H1 (cell line): ENCODE results near the gene LINC01488. TPM values are rescaled to one million over a fixed set of nuclear protein-coding genes. Genes with fewer than 3 reads are reported as not detected.

ENCODE experiments used
- CTCF ChIA-PET: fragments of 300-600 bp; sonication (Branson Sonifier 250); formaldehyde crosslinking; loops from one replicate; lab custom pipeline; 2021; ENCODE audit not compliant: partially characterized antibody; lab: Charles Lee
- POLR2A ChIA-PET: fragments of 300-600 bp; sonication (Branson Sonifier 250); formaldehyde crosslinking; loops from one replicate; lab custom pipeline; 2021; ENCODE audit warnings: inconsistent platforms; ENCODE audit not compliant: partially characterized antibody; lab: Charles Lee
- DNase-seq, 2 experiments: peaks; one replicate each; pipeline versions ENCODE4 v3.0.0 to v3.0.0-alpha.2; 2010 to 2022; ENCODE audit warnings: low spot score in 2 of 2, low read depth in 1 of 2, mixed read lengths in 1 of 2
- FAIRE-seq: peaks from 2 replicates; lab custom pipeline; 2011; peaks lifted over from hg19 to GRCh38; lab: Jason Lieb, UNC
- H2AFZ ChIP-seq: 2 replicates; pipeline ENCODE4 v1.8.1; 2012; ENCODE audit warnings: low read length, inconsistent platforms
- H2AK5ac ChIP-seq: 2 replicates; pipeline ENCODE4 v1.6.1; 2013; ENCODE audit warnings: low read depth, low read length
- H2BK120ac ChIP-seq: replicated peaks from 2 replicates; pipeline ENCODE3; 2013; ENCODE audit warnings: low read depth, low read length, inconsistent platforms
- H2BK12ac ChIP-seq: 2 replicates; pipeline ENCODE4 v1.6.1; 2013; ENCODE audit warnings: low read depth, low read length
- H2BK15ac ChIP-seq: 2 replicates; pipeline ENCODE4 v1.6.1; 2013; ENCODE audit warnings: low read length
- H2BK20ac ChIP-seq: 2 replicates; pipeline ENCODE4 v1.6.1; 2013; ENCODE audit warnings: low read length
- H2BK5ac ChIP-seq: 2 replicates; pipeline ENCODE4 v1.6.1; 2013; ENCODE audit warnings: low read depth, low read length
- H3K14ac ChIP-seq: 2 replicates; pipeline ENCODE4 v1.6.1; 2013; ENCODE audit warnings: inconsistent platforms; ENCODE audit not compliant: insufficient read length
- H3K18ac ChIP-seq: 2 replicates; pipeline ENCODE4 v1.6.1; 2013; ENCODE audit warnings: low read length; ENCODE audit errors: extremely low read depth
- H3K23ac ChIP-seq: 2 replicates; pipeline ENCODE4 v1.6.1; 2013; ENCODE audit warnings: inconsistent platforms; ENCODE audit not compliant: insufficient read length
- H3K23me2 ChIP-seq: 2 replicates; pipeline ENCODE4 v1.6.1; 2013; ENCODE audit warnings: low read depth, low read length
- H3K27ac ChIP-seq: 2 replicates; pipeline ENCODE4 v1.6.1; 2011; ENCODE audit warnings: low read depth, low read length, inconsistent platforms
- H3K27me3 ChIP-seq, 4 experiments: replicated peaks in 1 of 4; 1 replicate in 1 of 4; 2 replicates in 3 of 4; pipeline versions ENCODE4 v1.6.1 to v1.8.1; 2011 to 2013; ENCODE audit warnings: low read length in 3 of 4, mild to moderate bottlenecking in 3 of 4, inconsistent platforms in 2 of 4, mixed read lengths in 2 of 4, moderate library complexity in 1 of 4; ENCODE audit not compliant: control insufficient read depth in 3 of 4, insufficient read depth in 3 of 4; ENCODE audit errors: extremely low read depth in 1 of 4
- H3K36me3 ChIP-seq, 4 experiments: 2 replicates each; pipeline versions ENCODE4 v1.6.1 to v1.8.1; 2011 to 2013; ENCODE audit warnings: mild to moderate bottlenecking in 4 of 4, low read length in 3 of 4, moderate library complexity in 2 of 4, control low read depth in 1 of 4, inconsistent platforms in 1 of 4; ENCODE audit not compliant: insufficient read depth in 4 of 4, control insufficient read depth in 2 of 4
- H3K4ac ChIP-seq: replicated peaks from 2 replicates; pipeline ENCODE3; 2013; ENCODE audit warnings: low read length, low read depth, mixed read lengths, inconsistent platforms; ENCODE audit not compliant: insufficient read length
- H3K4me1 ChIP-seq, 4 experiments: replicated peaks in 1 of 4; 1 replicate in 1 of 4; 2 replicates in 3 of 4; pipeline versions ENCODE4 v1.6.1 to v1.8.1; 2011 to 2013; ENCODE audit warnings: low read length in 3 of 4, inconsistent platforms in 2 of 4, mixed read lengths in 1 of 4; ENCODE audit not compliant: insufficient read depth in 4 of 4, control insufficient read depth in 3 of 4
- H3K4me2 ChIP-seq, 2 experiments: 2 replicates each; pipeline versions ENCODE4 v1.6.1 to v1.8.1; 2011 to 2013; ENCODE audit warnings: low read depth in 2 of 2, low read length in 2 of 2, control low read depth in 1 of 2, inconsistent platforms in 1 of 2, mild to moderate bottlenecking in 1 of 2; ENCODE audit not compliant: insufficient read depth in 1 of 2
- H3K4me3 ChIP-seq, 4 experiments: fragments of 200-600, 300-600 bp in 1 of 4; sonication (generic), shearing (Covaris generic), sonication (Bioruptor Twin) in 1 of 4; 2 replicates each; pipeline versions ENCODE4 v1.5.1 to v1.8.1; 2011 to 2016; ENCODE audit warnings: low read length in 4 of 4, low read depth in 3 of 4, control low read depth in 2 of 4, inconsistent platforms in 2 of 4, mild to moderate bottlenecking in 2 of 4, mixed read lengths in 1 of 4, moderate library complexity in 1 of 4; ENCODE audit not compliant: insufficient read depth in 2 of 4; ENCODE audit errors: extremely low read depth in 1 of 4
- H3K56ac ChIP-seq: replicated peaks from 2 replicates; pipeline ENCODE3; 2013; ENCODE audit warnings: low read depth, mild to moderate bottlenecking, mixed read lengths, low read length, inconsistent platforms; ENCODE audit not compliant: insufficient read length
- H3K79me1 ChIP-seq: 2 replicates; pipeline ENCODE4 v1.6.1; 2013; ENCODE audit warnings: low read depth, low read length, control low read depth
- H3K79me2 ChIP-seq, 2 experiments: 2 replicates each; pipeline versions ENCODE4 v1.6.1 to v1.8.1; 2012 to 2013; ENCODE audit warnings: low read length in 2 of 2, mild to moderate bottlenecking in 2 of 2, inconsistent platforms in 1 of 2; ENCODE audit not compliant: insufficient read depth in 2 of 2, control insufficient read depth in 1 of 2
- H3K9ac ChIP-seq, 4 experiments: replicated peaks in 1 of 4; 1 replicate in 1 of 4; 2 replicates in 3 of 4; pipeline versions ENCODE4 v1.6.1 to v1.8.1; 2011 to 2013; ENCODE audit warnings: low read depth in 3 of 4, low read length in 3 of 4, control low read depth in 2 of 4, mild to moderate bottlenecking in 2 of 4, moderate library complexity in 2 of 4, inconsistent platforms in 1 of 4; ENCODE audit errors: extremely low read depth in 1 of 4
- H3K9me3 ChIP-seq, 2 experiments: 2 replicates each; pipeline versions ENCODE4 v1.6.1 to v1.8.1; 2012 to 2013; ENCODE audit warnings: mild to moderate bottlenecking in 2 of 2, moderate library complexity in 2 of 2, control low read depth in 1 of 2, inconsistent platforms in 1 of 2, low read depth in 1 of 2, low read length in 1 of 2, mixed read lengths in 1 of 2; ENCODE audit not compliant: insufficient read depth in 2 of 2
- H4K20me1 ChIP-seq, 2 experiments: replicated peaks in 1 of 2; 2 replicates each; pipeline versions ENCODE3 to v1.8.1; 2011 to 2013; ENCODE audit warnings: inconsistent platforms in 2 of 2, low read length in 2 of 2, mild to moderate bottlenecking in 1 of 2; ENCODE audit not compliant: insufficient read depth in 2 of 2, control insufficient read depth in 1 of 2
- H4K5ac ChIP-seq: 2 replicates; pipeline ENCODE4 v1.6.1; 2013; ENCODE audit warnings: low read length, low read depth, mixed read lengths, inconsistent platforms; ENCODE audit not compliant: insufficient read length
- H4K8ac ChIP-seq: 2 replicates; pipeline ENCODE4 v1.8.0; 2013; ENCODE audit warnings: mild to moderate bottlenecking, moderate library complexity, low read length, inconsistent platforms; ENCODE audit not compliant: insufficient read depth; ENCODE audit errors: extremely low read depth
- H4K91ac ChIP-seq: replicated peaks from 2 replicates; pipeline ENCODE3; 2013; ENCODE audit warnings: low read length, mixed read lengths, inconsistent platforms; ENCODE audit not compliant: insufficient read length
- ASH2L ChIP-seq: fragments of 200-600, 300-600 bp; sonication (generic); IDR thresholded peaks from one replicate; pipeline ENCODE4 v1.7.1; 2017; ENCODE audit warnings: low read length
- CREB1 ChIP-seq: IDR thresholded peaks from 2 replicates; pipeline ENCODE4 v1.6.1; 2012; ENCODE audit warnings: inconsistent platforms
- E2F6 ChIP-seq: IDR thresholded peaks from 2 replicates; pipeline ENCODE4 v1.6.1; 2012; ENCODE audit warnings: inconsistent platforms
- EGR1 ChIP-seq: IDR thresholded peaks from 2 replicates; pipeline ENCODE4 v1.6.1; 2011; ENCODE audit warnings: low read depth, low read length, borderline replicate concordance
- NRF1 ChIP-seq: IDR thresholded peaks from 2 replicates; pipeline ENCODE4 v1.6.1; 2011; ENCODE audit warnings: mild to moderate bottlenecking, low read depth, low read length, improper control_type of control experiment
- RFX5 ChIP-seq: IDR thresholded peaks from 2 replicates; pipeline ENCODE4 v1.6.1; 2011; ENCODE audit warnings: low read depth, low read length, improper control_type of control experiment, borderline replicate concordance
- RNF2 ChIP-seq: fragments of 200-900, 300-1000 bp; sonication (generic); IDR thresholded peaks from 2 replicates; pipeline ENCODE4 v1.7.1; 2016; ENCODE audit warnings: borderline replicate concordance, low read depth, mild to moderate bottlenecking, antibody characterized with exemption, low read length; ENCODE audit not compliant: poor library complexity, severe bottlenecking; ENCODE audit errors: missing control alignments
- SP1 ChIP-seq: IDR thresholded peaks from 2 replicates; pipeline ENCODE4 v1.6.1; 2011; ENCODE audit warnings: low read depth, low read length
- SRF ChIP-seq: IDR thresholded peaks from 2 replicates; pipeline ENCODE4 v1.6.1; 2011; ENCODE audit warnings: mild to moderate bottlenecking, low read depth, low read length, moderate library complexity
- TCF12 ChIP-seq: IDR thresholded peaks from 2 replicates; pipeline ENCODE4 v1.6.1; 2011; ENCODE audit warnings: low read depth, mild to moderate bottlenecking, low read length
- USF2 ChIP-seq: IDR thresholded peaks from 2 replicates; pipeline ENCODE4 v1.6.1; 2011; ENCODE audit warnings: low read length, improper control_type of control experiment
- WGBS, 2 experiments: shearing (Covaris generic) in 1 of 2; methylation state at CpG; one replicate each; pipeline versions ENCODE4 v1.1.6 to v1.1.7; 2013 to 2015; ENCODE audit warnings: low lambda C conversion rate in 2 of 2, mixed read lengths in 2 of 2, inconsistent platforms in 1 of 2, low coverage in 1 of 2, missing lambda C conversion rate in 1 of 2; ENCODE audit not compliant: insufficient replicate concordance in 2 of 2, insufficient coverage in 1 of 2, insufficient read length in 1 of 2; ENCODE audit errors: extremely low coverage in 1 of 2, missing lambda C conversion rate in 1 of 2; 5-methylcytosine and 5-hydroxymethylcytosine counted together
- polyA plus RNA-seq, 7 experiments: library from polyadenylated mRNA; depleted of rRNA in 3 of 7; stranded (reverse) in 5 of 7; unstranded in 2 of 7; fragments of >200 nt in 5 of 7; fragments of 200-250 nt in 2 of 7; gene quantifications; 1 replicate in 5 of 7; 2 replicates in 1 of 7; 4 replicates in 1 of 7; pipeline versions ENCODE4 v1.2.1 to v1.2.3, GENCODE V29; 2011 to 2013; ENCODE audit warnings: missing spikeins in 2 of 7, mixed read lengths in 2 of 7
- total RNA-seq: library from RNA; stranded (reverse); fragmentation: NEBNext Ultra II Directional; extraction: Animal tissue kit (Norgen Biotek cat#: 25700); gene quantifications from 2 replicates; pipeline ENCODE4 v1.2.1, GENCODE V29; 2021

The LINC01488 gene
- total and polyA plus RNA-seq, 2 of the 8 experiments (the other 6 are each of a cell fraction or from before 2014, with no cell fraction given): not detected

GRCh38 chr11:69499186-69499917 is 17.9 kb downstream of the LINC01488 start:
- CTCF ChIA-PET: interaction anchor here (0.8 kb wide), 1 partner anchor 8 kb away, joined by 4 read pairs; no protein-coding TSS in a partner anchor
- POLR2A ChIA-PET: interaction anchor here (1.1 to 1.7 kb wide), 2 partner anchors 16 to 22 kb away, joined by 3 read pairs; no protein-coding TSS in a partner anchor
- 92% methylated on average over 13 of the region's 13 CpGs; no CpG with 5 or more reads in 1 of the 2 experiments for WGBS, 2 experiments
- TF ChIP-seq NRF1: no peak
- no peak for TF ChIP-seq RFX5
- TF ChIP-seq SP1: no peak
- no peak for TF ChIP-seq CREB1
- no peak for TF ChIP-seq ASH2L
- no peak; the same call in 1 of the 2 replicates for TF ChIP-seq E2F6
- no peak for TF ChIP-seq USF2
- TF ChIP-seq TCF12: no peak
- no peak for TF ChIP-seq RNF2
- TF ChIP-seq SRF: no peak
- no peak for TF ChIP-seq EGR1

More at GRCh38 chr11:69499186-69499917, 17.9 kb downstream of the LINC01488 start:
- Histone ChIP-seq H3K4me1 (peaks cover 0 to 3% (median under 1%) of the 10 kb centered on the region in 4 experiments; a peak in 1 of 7 replicates), H4K5ac (no peak overlapping the region), H2BK5ac (no peak overlapping the region), H3K9me3 (no peaks in the 10 kb centered on the region), H3K4ac (no peak overlapping the region), H3K27me3 (no peaks in the 10 kb centered on the region; a peak in 1 of 7 replicates), H3K79me2 (no peaks in the 10 kb centered on the region), H3K56ac (no peak overlapping the region), H4K8ac (no peak overlapping the region), H3K23ac (no peak overlapping the region), H3K27ac (no peak overlapping the region), H3K79me1 (no peaks in the 10 kb centered on the region), H4K91ac (no peak overlapping the region), H2BK12ac (peak overlapping the region; percentile 43; the same call in 1 of the 2 replicates), H3K14ac (no peak overlapping the region), H2BK120ac (no peak overlapping the region), H3K36me3 (no peaks in the 10 kb centered on the region), H3K18ac (no peak overlapping the region), H3K4me2 (no peak overlapping the region), H2BK20ac (no peak overlapping the region), H2AK5ac (no peak overlapping the region), H2BK15ac (peak overlapping the region; percentile 29; the same call in 1 of the 2 replicates), H3K4me3 (no peak overlapping the region), H2AFZ (no peak overlapping the region), H4K20me1 (no peaks in the 10 kb centered on the region), H3K23me2 (peaks cover 3% of the 10 kb centered on the region; the same call in 1 of the 2 replicates), H3K9ac (no peak overlapping the region)
- no peak for FAIRE-seq
- no peak for DNase-seq
